Nucleus accumbens (tissue), 56 donors: ENCODE data around the gene STEEP1.
"Not testable (repeated sequence)": the region's sequence is repeated elsewhere in the genome, so short reads cannot be mapped to it uniquely, and the experiment has no call there.

Experiments
- DNase-seq, 56 donors: peaks; one replicate each; lab custom pipeline; 2025; lab: John Stamatoyannopoulos, UW

Gene STEEP1

GRCh38 chrX:119537487-119537886, 27.7 kb downstream of the STEEP1 start:
- no peak for DNase-seq

- DNase-seq, result no peak
Measured at GRCh38 chrX:119529345-119530276, 35.6 kb downstream of the STEEP1 start.

- DNase-seq, result no peak
Measured at GRCh38 chrX:119523664-119524184, 41.5 kb downstream of the STEEP1 start.

- no peak for DNase-seq
Measured at GRCh38 chrX:119521246-119521645, 44.0 kb downstream of the STEEP1 start.

GRCh38 chrX:119518371-119518770, 46.8 kb downstream of the STEEP1 start:
- DNase-seq, result no peak

GRCh38 chrX:119516157-119516702, 49.0 kb downstream of the STEEP1 start:
- peak in 28 of 56 donors; percentile 0 to 33 (median 4) for DNase-seq

- DNase-seq, result peak in 25 of 56 donors; percentile 0 to 37 (median 6)
Measured at GRCh38 chrX:119512146-119512800, 52.9 kb downstream of the STEEP1 start.

GRCh38 chrX:119507206-119507605, 58.0 kb downstream of the STEEP1 start:
- DNase-seq, result no peak

- DNase-seq, result no peak
Measured at GRCh38 chrX:119505945-119506344, 59.3 kb downstream of the STEEP1 start.

GRCh38 chrX:119505145-119505544, 60.1 kb downstream of the STEEP1 start:
- DNase-seq, result not testable (repeated sequence)

GRCh38 chrX:119503484-119503861, 61.7 kb downstream of the STEEP1 start:
- DNase-seq, result peak in 1 of 56 donors; percentile 2

- DNase-seq, result peak in 17 of 56 donors; percentile 0 to 23 (median 3)
Measured at GRCh38 chrX:119502727-119503483, 62.3 kb downstream of the STEEP1 start.

GRCh38 chrX:119501511-119502148, 63.6 kb downstream of the STEEP1 start:
- DNase-seq, result no peak

- DNase-seq, result no peak
Measured at GRCh38 chrX:119500061-119500800, 65.0 kb downstream of the STEEP1 start.

GRCh38 chrX:119497185-119497584, 68.0 kb downstream of the STEEP1 start:
- DNase-seq, result no peak

GRCh38 chrX:119495734-119496726, 69.2 kb downstream of the STEEP1 start:
- DNase-seq, result no peak

GRCh38 chrX:119493851-119494495, 71.2 kb downstream of the STEEP1 start:
- DNase-seq, result not testable (repeated sequence)
